HEK293 (cell line): ENCODE measurements around the gene DISP3.

ENCODE experiments used
- CTCF ChIA-PET: fragments of 350-600 bp; formaldehyde crosslinking; extraction: SDS; loops from one replicate; lab custom pipeline; 2021; ENCODE audit warnings: antibody characterized with exemption; lab: Yijun Ruan, JAX
- POLR2A ChIA-PET: fragments of 300-600 bp; formaldehyde crosslinking; extraction: SDS; loops from one replicate; lab custom pipeline; 2020; ENCODE audit warnings: antibody characterized with exemption, inconsistent platforms; lab: Yijun Ruan, JAX
- H3K27ac ChIP-seq: fragments of 200-500 bp; sonication (Bioruptor generic); 2 replicates; pipeline ENCODE4 v1.5.1; 2014; ENCODE audit warnings: low read depth, low read length, control low read depth, inconsistent platforms; ENCODE audit errors: extremely low read depth
- H3K36me3 ChIP-seq, 2 experiments: fragments of 200-500 bp in 1 of 2; sonication (Bioruptor generic) in 1 of 2; 1 replicate in 1 of 2; 2 replicates in 1 of 2; pipeline ENCODE4 v1.5.1; 2014 to 2017; ENCODE audit warnings: inconsistent platforms in 2 of 2, low read length in 2 of 2; ENCODE audit not compliant: control insufficient read depth in 2 of 2, insufficient read depth in 1 of 2
- H3K4me1 ChIP-seq: fragments of 200-500 bp; sonication (Bioruptor generic); 2 replicates; pipeline ENCODE4 v1.5.1; 2014; ENCODE audit warnings: mild to moderate bottlenecking, low read length, inconsistent platforms; ENCODE audit not compliant: control insufficient read depth, insufficient read depth
- H3K4me3 ChIP-seq: 2 replicates; pipeline ENCODE4 v1.5.1; 2011; ENCODE audit warnings: low read depth, mild to moderate bottlenecking, control low read depth, low read length, moderate library complexity
- H3K9me3 ChIP-seq: fragments of 200-500 bp; sonication (Bioruptor generic); 2 replicates; pipeline ENCODE4 v1.5.1; 2014; ENCODE audit warnings: low read depth, low read length, inconsistent platforms; ENCODE audit not compliant: control insufficient read depth, insufficient read depth
- HIC1 ChIP-seq: fragments of 450-650 bp; formaldehyde crosslinking; IDR thresholded peaks from 2 replicates; pipeline ENCODE4 v1.5.1; 2016; ENCODE audit warnings: missing biosample characterization, missing genetic modification characterization
- KLF7 ChIP-seq: fragments of 450-650 bp; formaldehyde crosslinking; IDR thresholded peaks from 2 replicates; pipeline ENCODE4 v1.5.1; 2016; ENCODE audit warnings: missing biosample characterization, missing genetic modification characterization, borderline replicate concordance
- MZF1 ChIP-seq: fragments of 450-650 bp; formaldehyde crosslinking; IDR thresholded peaks from 2 replicates; pipeline ENCODE4 v1.5.1; 2017; ENCODE audit warnings: missing biosample characterization, missing genetic modification characterization, borderline replicate concordance
- OVOL3 ChIP-seq: fragments of 450-650 bp; formaldehyde crosslinking; IDR thresholded peaks from 2 replicates; pipeline ENCODE4 v1.5.1; 2016; ENCODE audit warnings: missing biosample characterization, missing genetic modification characterization
- WT1 ChIP-seq: fragments of 450-650 bp; formaldehyde crosslinking; IDR thresholded peaks from 2 replicates; pipeline ENCODE4 v1.5.1; 2016; ENCODE audit warnings: missing biosample characterization, missing genetic modification characterization
- ZNF112 ChIP-seq: fragments of 450-650 bp; formaldehyde crosslinking; IDR thresholded peaks from 2 replicates; pipeline ENCODE4 v1.5.0; 2017; ENCODE audit warnings: missing biosample characterization, missing genetic modification characterization
- ZNF169 ChIP-seq: fragments of 450-650 bp; formaldehyde crosslinking; IDR thresholded peaks from 2 replicates; pipeline ENCODE4 v1.5.1; 2016; ENCODE audit warnings: missing biosample characterization, missing genetic modification characterization
- ZNF266 ChIP-seq: fragments of 450-650 bp; formaldehyde crosslinking; IDR thresholded peaks from 2 replicates; pipeline ENCODE4 v1.5.1; 2016; ENCODE audit warnings: missing biosample characterization, missing genetic modification characterization, low read depth
- ZNF280D ChIP-seq: fragments of 450-650 bp; formaldehyde crosslinking; IDR thresholded peaks from 2 replicates; pipeline ENCODE4 v1.5.1; 2016; ENCODE audit warnings: missing biosample characterization, missing genetic modification characterization
- ZNF311 ChIP-seq: fragments of 450-650 bp; formaldehyde crosslinking; IDR thresholded peaks from 2 replicates; pipeline ENCODE4 v1.5.1; 2017; ENCODE audit warnings: missing biosample characterization, missing genetic modification characterization, borderline replicate concordance
- ZNF335 ChIP-seq: fragments of 450-650 bp; formaldehyde crosslinking; conservative IDR thresholded peaks from 2 replicates; pipeline ENCODE4 v1.5.1; 2016; ENCODE audit warnings: missing biosample characterization, missing genetic modification characterization
- ZNF391 ChIP-seq: fragments of 450-650 bp; formaldehyde crosslinking; IDR thresholded peaks from 2 replicates; pipeline ENCODE4 v1.5.1; 2016; ENCODE audit warnings: low read depth, missing biosample characterization, missing genetic modification characterization, borderline replicate concordance
- ZNF48 ChIP-seq: fragments of 450-650 bp; formaldehyde crosslinking; IDR thresholded peaks from 2 replicates; pipeline ENCODE4 v1.5.1; 2016; ENCODE audit warnings: missing biosample characterization, missing genetic modification characterization
- ZNF629 ChIP-seq: fragments of 450-650 bp; formaldehyde crosslinking; IDR thresholded peaks from 2 replicates; pipeline ENCODE4 v1.5.1; 2017; ENCODE audit warnings: missing biosample characterization, missing genetic modification characterization
- ZNF660 ChIP-seq: fragments of 450-650 bp; IDR thresholded peaks from 2 replicates; pipeline ENCODE4 v1.5.1; 2018; ENCODE audit warnings: missing biosample characterization, mild to moderate bottlenecking, missing genetic modification characterization
- ZNF785 ChIP-seq: fragments of 450-650 bp; formaldehyde crosslinking; IDR thresholded peaks from 2 replicates; pipeline ENCODE4 v1.5.1; 2016; ENCODE audit warnings: missing biosample characterization, missing genetic modification characterization
- ZXDB ChIP-seq: fragments of 450-650 bp; formaldehyde crosslinking; IDR thresholded peaks from 2 replicates; pipeline ENCODE4 v1.5.1; 2016; ENCODE audit warnings: missing biosample characterization, missing genetic modification characterization
- TF ChIP-seq, protein P1 (sequence below): fragments of 450-650 bp; formaldehyde crosslinking; IDR thresholded peaks from 2 replicates; pipeline ENCODE4 v1.5.1; 2016; ENCODE audit warnings: missing biosample characterization, missing genetic modification characterization
- TF ChIP-seq, protein P2 (sequence below): fragments of 450-650 bp; formaldehyde crosslinking; IDR thresholded peaks from 2 replicates; pipeline ENCODE4 v1.5.1; 2016; ENCODE audit warnings: missing biosample characterization, missing genetic modification characterization
- TF ChIP-seq, protein P3 (sequence below): fragments of 450-650 bp; formaldehyde crosslinking; conservative IDR thresholded peaks from 2 replicates; pipeline ENCODE4 v1.5.1; 2016; ENCODE audit warnings: low read depth, missing biosample characterization, missing genetic modification characterization

Gene DISP3

GRCh38 chr1:11485191-11485590, 6.2 kb downstream of the DISP3 start (continued):
- TF ChIP-seq, protein P1, sequence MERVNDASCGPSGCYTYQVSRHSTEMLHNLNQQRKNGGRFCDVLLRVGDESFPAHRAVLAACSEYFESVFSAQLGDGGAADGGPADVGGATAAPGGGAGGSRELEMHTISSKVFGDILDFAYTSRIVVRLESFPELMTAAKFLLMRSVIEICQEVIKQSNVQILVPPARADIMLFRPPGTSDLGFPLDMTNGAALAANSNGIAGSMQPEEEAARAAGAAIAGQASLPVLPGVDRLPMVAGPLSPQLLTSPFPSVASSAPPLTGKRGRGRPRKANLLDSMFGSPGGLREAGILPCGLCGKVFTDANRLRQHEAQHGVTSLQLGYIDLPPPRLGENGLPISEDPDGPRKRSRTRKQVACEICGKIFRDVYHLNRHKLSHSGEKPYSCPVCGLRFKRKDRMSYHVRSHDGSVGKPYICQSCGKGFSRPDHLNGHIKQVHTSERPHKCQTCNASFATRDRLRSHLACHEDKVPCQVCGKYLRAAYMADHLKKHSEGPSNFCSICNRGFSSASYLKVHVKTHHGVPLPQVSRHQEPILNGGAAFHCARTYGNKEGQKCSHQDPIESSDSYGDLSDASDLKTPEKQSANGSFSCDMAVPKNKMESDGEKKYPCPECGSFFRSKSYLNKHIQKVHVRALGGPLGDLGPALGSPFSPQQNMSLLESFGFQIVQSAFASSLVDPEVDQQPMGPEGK (tag by site-specific recombination) = no peak
- no peak for TF ChIP-seq ZNF391 (tag by site-specific recombination)
- no peak for TF ChIP-seq ZNF169
- TF ChIP-seq, all 188 proteins: peak for 0

DNA sequence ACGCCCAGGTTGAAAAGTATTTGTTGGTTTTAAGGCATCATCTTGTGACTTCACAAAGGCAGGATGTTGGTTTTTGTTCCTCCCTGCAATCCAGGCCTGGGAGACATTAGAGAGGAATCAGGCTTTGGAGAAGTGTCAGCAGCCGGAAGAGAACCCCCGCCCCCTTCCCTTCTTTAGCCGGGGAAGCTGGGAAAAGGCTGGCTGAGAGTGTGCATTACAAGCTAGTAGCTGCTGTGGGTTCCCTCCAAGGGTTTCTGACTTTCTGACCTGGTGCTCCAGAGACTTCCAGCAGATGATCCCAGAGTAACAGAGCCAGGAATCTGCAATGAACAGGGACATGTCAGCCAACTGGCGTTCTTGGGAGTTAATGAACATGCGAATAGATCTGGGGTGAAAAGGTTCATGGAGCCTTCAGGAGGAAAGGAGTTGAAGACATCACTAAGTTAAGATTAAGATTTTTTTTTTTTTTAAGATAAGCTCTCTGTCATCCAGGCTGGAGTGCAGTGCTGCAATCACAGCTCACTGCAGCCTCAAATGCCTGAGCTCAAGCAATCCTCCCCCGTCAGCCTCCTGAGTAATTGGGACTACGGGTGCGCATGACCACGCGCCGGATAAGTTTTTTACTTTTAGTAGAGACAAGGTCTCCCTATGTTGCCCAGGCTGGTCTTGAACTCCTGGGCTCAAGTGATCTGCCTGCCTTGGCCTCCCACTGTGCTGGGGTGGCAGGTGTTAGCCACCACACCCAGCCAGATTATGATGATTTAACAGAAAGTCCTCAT, 7.5 kb downstream of the DISP3 start:
- ChIA-PET POLR2A (interaction anchor here (0.6 kb wide), 1 partner anchor 150 kb away, joined by 3 read pairs; no protein-coding TSS in a partner anchor), CTCF (no interaction called here)
- no peak for TF ChIP-seq ZXDB
- TF ChIP-seq ZNF266 (tag by site-specific recombination) = no peak
- TF ChIP-seq ZNF335 (tag by site-specific recombination) = no peak
- no peak for TF ChIP-seq OVOL3
- TF ChIP-seq ZNF311 = no peak
- no peak for TF ChIP-seq ZNF629 (tag by site-specific recombination)
- no peak for TF ChIP-seq ZNF112 (tag by site-specific recombination)
- TF ChIP-seq ZNF660 = no peak
- no peak for TF ChIP-seq ZNF785
- TF ChIP-seq ZNF48 = no peak
- no peak for TF ChIP-seq WT1 (tag by site-specific recombination)
- no peak for TF ChIP-seq ZNF280D
- TF ChIP-seq MZF1 (tag by site-specific recombination) = no peak
- no peak for TF ChIP-seq HIC1 (tag by site-specific recombination)
- TF ChIP-seq, protein P2, sequence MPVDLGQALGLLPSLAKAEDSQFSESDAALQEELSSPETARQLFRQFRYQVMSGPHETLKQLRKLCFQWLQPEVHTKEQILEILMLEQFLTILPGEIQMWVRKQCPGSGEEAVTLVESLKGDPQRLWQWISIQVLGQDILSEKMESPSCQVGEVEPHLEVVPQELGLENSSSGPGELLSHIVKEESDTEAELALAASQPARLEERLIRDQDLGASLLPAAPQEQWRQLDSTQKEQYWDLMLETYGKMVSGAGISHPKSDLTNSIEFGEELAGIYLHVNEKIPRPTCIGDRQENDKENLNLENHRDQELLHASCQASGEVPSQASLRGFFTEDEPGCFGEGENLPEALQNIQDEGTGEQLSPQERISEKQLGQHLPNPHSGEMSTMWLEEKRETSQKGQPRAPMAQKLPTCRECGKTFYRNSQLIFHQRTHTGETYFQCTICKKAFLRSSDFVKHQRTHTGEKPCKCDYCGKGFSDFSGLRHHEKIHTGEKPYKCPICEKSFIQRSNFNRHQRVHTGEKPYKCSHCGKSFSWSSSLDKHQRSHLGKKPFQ = no peak
- TF ChIP-seq KLF7 (tag by site-specific recombination) = no peak
- TF ChIP-seq, protein P3, sequence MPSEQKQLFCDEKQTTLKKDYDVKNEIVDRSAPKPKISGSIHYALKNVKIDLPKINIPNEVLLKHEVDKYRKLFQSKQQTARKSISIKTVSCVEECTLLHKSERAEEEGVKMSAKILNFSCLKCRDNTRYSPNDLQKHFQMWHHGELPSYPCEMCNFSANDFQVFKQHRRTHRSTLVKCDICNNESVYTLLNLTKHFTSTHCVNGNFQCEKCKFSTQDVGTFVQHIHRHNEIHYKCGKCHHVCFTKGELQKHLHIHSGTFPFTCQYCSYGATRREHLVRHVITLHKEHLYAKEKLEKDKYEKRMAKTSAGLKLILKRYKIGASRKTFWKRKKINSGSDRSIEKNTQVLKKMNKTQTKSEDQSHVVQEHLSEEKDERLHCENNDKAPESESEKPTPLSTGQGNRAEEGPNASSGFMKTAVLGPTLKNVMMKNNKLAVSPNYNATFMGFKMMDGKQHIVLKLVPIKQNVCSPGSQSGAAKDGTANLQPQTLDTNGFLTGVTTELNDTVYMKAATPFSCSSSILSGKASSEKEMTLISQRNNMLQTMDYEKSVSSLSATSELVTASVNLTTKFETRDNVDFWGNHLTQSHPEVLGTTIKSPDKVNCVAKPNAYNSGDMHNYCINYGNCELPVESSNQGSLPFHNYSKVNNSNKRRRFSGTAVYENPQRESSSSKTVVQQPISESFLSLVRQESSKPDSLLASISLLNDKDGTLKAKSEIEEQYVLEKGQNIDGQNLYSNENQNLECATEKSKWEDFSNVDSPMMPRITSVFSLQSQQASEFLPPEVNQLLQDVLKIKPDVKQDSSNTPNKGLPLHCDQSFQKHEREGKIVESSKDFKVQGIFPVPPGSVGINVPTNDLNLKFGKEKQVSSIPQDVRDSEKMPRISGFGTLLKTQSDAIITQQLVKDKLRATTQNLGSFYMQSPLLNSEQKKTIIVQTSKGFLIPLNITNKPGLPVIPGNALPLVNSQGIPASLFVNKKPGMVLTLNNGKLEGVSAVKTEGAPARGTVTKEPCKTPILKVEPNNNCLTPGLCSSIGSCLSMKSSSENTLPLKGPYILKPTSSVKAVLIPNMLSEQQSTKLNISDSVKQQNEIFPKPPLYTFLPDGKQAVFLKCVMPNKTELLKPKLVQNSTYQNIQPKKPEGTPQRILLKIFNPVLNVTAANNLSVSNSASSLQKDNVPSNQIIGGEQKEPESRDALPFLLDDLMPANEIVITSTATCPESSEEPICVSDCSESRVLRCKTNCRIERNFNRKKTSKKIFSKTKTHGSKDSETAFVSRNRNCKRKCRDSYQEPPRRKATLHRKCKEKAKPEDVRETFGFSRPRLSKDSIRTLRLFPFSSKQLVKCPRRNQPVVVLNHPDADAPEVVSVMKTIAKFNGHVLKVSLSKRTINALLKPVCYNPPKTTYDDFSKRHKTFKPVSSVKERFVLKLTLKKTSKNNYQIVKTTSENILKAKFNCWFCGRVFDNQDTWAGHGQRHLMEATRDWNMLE (tag by site-specific recombination) = no peak

More for the DNA sequence above, 7.5 kb downstream of the DISP3 start:
- no peak overlapping the region for H3K27ac ChIP-seq
- no peaks in the 10 kb centered on the region for H3K36me3 ChIP-seq
- H3K4me1 ChIP-seq = no peaks in the 10 kb centered on the region
- H3K9me3 ChIP-seq = no peaks in the 10 kb centered on the region
- H3K4me3 ChIP-seq = no peak overlapping the region
